Measurements from ENCODE around the gene SLC29A3. TPM values are rescaled to one million over a fixed set of nuclear protein-coding genes. Genes with fewer than 3 reads are reported as not detected.
"Not testable (repeated sequence)": the region's sequence is repeated elsewhere in the genome, so short reads cannot be mapped to it uniquely, and the experiment has no call there.

The SLC29A3 gene
- total RNA-seq = 5.6 and 6.0 TPM in 2 replicates

- peak; percentile 95 for DNase-seq
- Mint-ChIP-seq H3K4me1 (peaks cover 34% of the 10 kb centered on the region), H3K27me3 (no peaks in the 10 kb centered on the region), H3K4me3 (peak within 1 kb of the TSS; percentile 98), H3K9me3 (no peaks in the 10 kb centered on the region), H3K27ac (peak within 1 kb of the TSS; percentile 94), H3K36me3 (ENCODE audit: low read depth) (peaks cover 12% of the 10 kb centered on the region)
- intact Hi-C loops (cut with micrococcal nuclease) = loop anchor here (1.0 to 5.0 kb wide), 3 partner anchors 36 to 453 kb away; partner anchors contain the start of gene VSIR
Observed at GRCh38 chr10:71319042-71319799, at the start of gene SLC29A3. SLC29A3 (plus strand) TSS chr10:71319259; CDS start chr10:71319310, 51 bp downstream.

DNA sequence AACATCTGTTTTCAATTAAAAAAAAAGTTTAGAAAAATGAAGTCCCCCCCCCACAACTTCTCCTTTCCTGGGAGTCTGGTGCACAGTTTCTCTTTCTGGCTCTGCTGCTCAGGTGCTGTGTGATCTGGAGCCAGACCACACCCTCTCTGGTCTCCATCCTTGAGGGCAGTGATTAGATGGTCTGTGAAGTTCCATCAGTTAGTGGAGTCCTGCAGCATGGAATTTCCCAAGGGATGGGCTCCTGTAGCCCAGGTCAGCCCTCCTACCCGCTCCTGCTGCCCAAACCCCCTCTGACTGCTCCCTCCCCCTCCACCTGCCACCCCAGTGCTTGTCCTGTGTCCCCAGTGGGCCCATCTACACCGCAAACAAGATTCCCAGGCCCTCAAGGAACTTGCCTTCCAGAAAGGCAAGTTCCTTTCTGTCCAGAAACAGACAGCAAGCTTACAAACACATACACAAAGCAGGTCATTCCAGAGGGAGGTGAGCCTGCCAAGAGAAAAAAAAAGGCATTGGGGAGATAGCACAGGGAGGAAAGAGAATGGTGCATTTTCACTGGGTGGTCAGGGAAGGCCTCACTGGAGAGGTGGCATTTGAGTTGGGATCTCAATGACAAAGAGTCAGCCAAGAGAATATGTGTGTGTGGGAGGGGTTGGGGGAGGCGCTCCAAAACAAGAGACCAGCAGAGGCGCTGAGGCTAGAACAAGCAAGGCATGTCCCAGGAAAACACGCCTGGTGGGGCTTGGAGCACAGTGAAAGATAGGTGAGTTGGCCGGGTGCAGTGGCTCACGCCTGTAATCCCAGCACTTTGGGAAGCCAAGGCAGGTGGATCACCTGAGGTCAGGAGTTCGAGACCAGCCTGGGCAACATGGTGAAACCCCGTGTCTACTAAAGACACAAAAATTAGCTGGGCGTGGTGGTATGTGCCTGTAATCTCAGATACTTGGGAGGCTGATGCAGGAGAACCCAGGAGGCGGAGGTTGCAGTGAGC is 49.5 kb upstream of the SLC29A3 start:
- Mint-ChIP-seq H3K27ac (no peak overlapping the region), H3K27me3 (no peaks in the 10 kb centered on the region), H3K4me1 (peaks cover 1% of the 10 kb centered on the region), H3K4me3 (no peak overlapping the region), H3K36me3 (ENCODE audit: low read depth) (no peaks in the 10 kb centered on the region), H3K9me3 (no peaks in the 10 kb centered on the region)
- DNase-seq = no peak
- intact Hi-C loops (cut with micrococcal nuclease) = no loop called here

- peaks cover 3% of the 10 kb centered on the region for H3K4me1 Mint-ChIP-seq
- H3K27ac Mint-ChIP-seq = no peak overlapping the region
- H3K27me3 Mint-ChIP-seq = no peaks in the 10 kb centered on the region
- intact Hi-C loops (cut with micrococcal nuclease) = no loop called here
- H3K9me3 Mint-ChIP-seq = no peaks in the 10 kb centered on the region
- H3K4me3 Mint-ChIP-seq = no peak overlapping the region
- H3K36me3 Mint-ChIP-seq (ENCODE audit: low read depth) = no peaks in the 10 kb centered on the region
- DNase-seq = peak; percentile 79
Observed at GRCh38 chr10:71270301-71271220, 48.5 kb upstream of the SLC29A3 start.

DNA sequence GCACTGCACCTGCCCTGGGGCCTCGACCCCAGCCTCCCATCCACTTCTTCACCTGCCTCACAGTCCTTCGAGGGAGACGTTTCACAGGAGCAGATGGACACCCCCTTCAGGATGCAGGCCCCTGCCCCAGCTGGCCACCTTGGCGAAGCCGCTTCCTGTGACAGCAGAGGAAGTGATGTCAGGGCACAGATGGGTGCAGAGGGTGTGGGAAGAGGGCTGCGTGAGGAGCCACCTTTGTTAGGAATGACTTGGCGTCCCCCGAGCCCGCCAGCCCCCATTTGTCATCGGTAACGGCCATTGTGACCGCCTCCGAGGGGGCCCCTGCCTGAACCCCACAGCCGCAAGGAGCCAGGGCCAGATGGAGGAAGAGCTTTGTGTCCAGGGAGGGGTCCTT is 47.4 kb upstream of the SLC29A3 start:
- H3K36me3 Mint-ChIP-seq (ENCODE audit: low read depth) = no peaks in the 10 kb centered on the region
- intact Hi-C loops (cut with micrococcal nuclease) = no loop called here
- no peaks in the 10 kb centered on the region for H3K9me3 Mint-ChIP-seq
- peaks cover 3% of the 10 kb centered on the region for H3K4me1 Mint-ChIP-seq
- no peak overlapping the region for H3K27ac Mint-ChIP-seq
- no peaks in the 10 kb centered on the region for H3K27me3 Mint-ChIP-seq
- DNase-seq = no peak
- H3K4me3 Mint-ChIP-seq = no peak overlapping the region

- DNase-seq = no peak
- Mint-ChIP-seq H3K4me1 (peaks cover 3% of the 10 kb centered on the region), H3K4me3 (no peak overlapping the region), H3K27me3 (no peaks in the 10 kb centered on the region), H3K9me3 (no peaks in the 10 kb centered on the region), H3K27ac (no peak overlapping the region), H3K36me3 (ENCODE audit: low read depth) (no peaks in the 10 kb centered on the region)
- intact Hi-C loops (cut with micrococcal nuclease) = no loop called here
Observed at GRCh38 chr10:71272056-71272771, 46.8 kb upstream of the SLC29A3 start.

DNA sequence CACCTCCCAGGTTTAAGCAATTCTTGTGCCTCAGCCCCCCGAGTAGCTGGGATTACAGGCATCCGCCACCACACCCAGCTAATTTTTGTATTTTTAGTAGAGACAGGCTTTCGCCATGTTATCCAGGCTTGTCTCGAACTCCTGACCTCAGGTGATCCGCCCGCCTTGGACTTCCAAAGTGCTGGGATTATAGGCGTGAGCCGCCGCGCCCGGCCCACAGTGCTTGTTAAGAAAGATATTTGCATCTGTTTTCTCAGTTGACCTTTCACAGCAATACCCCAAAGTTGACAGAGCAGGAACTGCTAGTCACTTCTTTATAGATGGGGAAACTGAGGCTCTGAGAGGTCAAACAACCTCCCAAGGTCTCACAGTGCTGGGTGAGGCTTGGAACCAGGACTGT is 46.1 kb upstream of the SLC29A3 start:
- H3K4me1 Mint-ChIP-seq; H3K4me3 Mint-ChIP-seq; H3K36me3 Mint-ChIP-seq (ENCODE audit: low read depth); DNase-seq; H3K9me3 Mint-ChIP-seq; H3K27me3 Mint-ChIP-seq; intact Hi-C loops (cut with micrococcal nuclease); H3K27ac Mint-ChIP-seq: not testable (repeated sequence)

DNA sequence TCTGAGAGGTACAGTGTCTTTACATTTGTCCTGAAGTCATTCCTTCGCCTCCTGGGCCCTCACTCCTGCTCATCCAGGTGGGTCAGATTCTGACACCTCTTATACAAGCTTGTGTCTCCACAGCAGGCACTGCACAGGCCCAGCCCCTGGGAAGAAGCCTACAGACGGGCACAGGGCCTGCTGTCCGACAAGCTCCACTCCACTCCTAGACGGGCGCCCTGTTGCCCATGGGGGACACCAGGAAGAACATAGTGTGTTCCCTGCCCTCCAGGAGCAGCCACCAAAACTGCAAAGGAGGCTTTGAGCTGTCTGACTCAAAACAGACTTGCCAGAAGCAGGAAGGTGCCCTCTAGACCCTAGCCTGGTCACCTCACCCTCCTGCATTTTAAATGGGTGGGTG is 45.6 kb upstream of the SLC29A3 start:
- Mint-ChIP-seq H3K4me1 (peaks cover 3% of the 10 kb centered on the region), H3K9me3 (no peaks in the 10 kb centered on the region), H3K27me3 (no peaks in the 10 kb centered on the region), H3K4me3 (no peak overlapping the region), H3K27ac (no peak overlapping the region), H3K36me3 (ENCODE audit: low read depth) (no peaks in the 10 kb centered on the region)
- intact Hi-C loops (cut with micrococcal nuclease) = no loop called here
- no peak for DNase-seq

DNA sequence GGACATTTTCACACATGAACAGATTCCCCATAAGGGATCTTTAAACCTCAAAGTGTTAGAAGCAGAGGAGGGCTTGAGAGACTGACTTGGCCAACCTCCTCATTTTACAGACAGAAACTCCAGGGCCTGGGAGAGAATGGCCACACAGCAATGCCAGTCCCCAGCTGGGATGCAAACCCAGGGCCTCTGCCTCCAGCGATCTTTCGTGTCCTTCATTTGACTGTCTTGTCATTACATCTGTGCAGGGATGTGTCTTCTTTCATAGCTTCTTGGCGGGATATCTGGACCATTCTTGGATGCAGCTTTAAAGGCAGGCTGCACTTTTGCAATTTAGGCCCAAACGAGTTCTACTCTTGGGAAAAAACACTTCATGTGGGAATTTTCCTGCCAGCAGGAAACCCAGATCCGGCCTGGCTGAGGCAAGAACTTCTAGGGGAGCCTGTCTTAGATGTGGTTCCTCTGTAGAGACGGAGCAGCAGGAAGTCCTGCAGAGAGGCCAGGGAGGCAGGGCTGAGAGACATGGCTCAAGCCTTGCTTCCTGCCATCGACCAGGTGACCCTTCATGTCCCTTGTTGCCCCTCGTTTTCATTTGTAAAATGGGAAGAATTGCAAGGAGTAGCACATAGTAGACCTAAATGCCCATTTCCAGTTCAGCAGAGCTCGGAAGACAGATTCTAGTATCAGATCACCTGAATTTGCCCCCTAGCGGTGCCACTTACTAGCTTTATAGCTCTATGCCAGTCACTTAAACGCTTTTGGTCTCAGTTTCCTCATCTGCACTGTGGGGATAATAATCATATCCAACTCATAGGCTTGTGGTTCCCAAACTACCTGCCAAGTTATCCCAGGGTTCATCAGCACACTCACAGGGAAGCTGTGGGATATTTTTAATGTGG is 43.9 kb upstream of the SLC29A3 start:
- Mint-ChIP-seq H3K27ac (no peak overlapping the region), H3K4me1 (peaks cover 3% of the 10 kb centered on the region), H3K36me3 (ENCODE audit: low read depth) (no peaks in the 10 kb centered on the region), H3K27me3 (no peaks in the 10 kb centered on the region), H3K9me3 (no peaks in the 10 kb centered on the region), H3K4me3 (no peak overlapping the region)
- DNase-seq = no peak
- intact Hi-C loops (cut with micrococcal nuclease) = no loop called here

GRCh38 chr10:71276873-71277272 is 42.2 kb upstream of the SLC29A3 start:
- peaks cover 2% of the 10 kb centered on the region for H3K4me1 Mint-ChIP-seq
- no peak overlapping the region for H3K4me3 Mint-ChIP-seq
- no peak overlapping the region for H3K27ac Mint-ChIP-seq
- H3K36me3 Mint-ChIP-seq (ENCODE audit: low read depth) = no peaks in the 10 kb centered on the region
- no peaks in the 10 kb centered on the region for H3K27me3 Mint-ChIP-seq
- DNase-seq = no peak
- intact Hi-C loops (cut with micrococcal nuclease) = no loop called here
- no peaks in the 10 kb centered on the region for H3K9me3 Mint-ChIP-seq

DNA sequence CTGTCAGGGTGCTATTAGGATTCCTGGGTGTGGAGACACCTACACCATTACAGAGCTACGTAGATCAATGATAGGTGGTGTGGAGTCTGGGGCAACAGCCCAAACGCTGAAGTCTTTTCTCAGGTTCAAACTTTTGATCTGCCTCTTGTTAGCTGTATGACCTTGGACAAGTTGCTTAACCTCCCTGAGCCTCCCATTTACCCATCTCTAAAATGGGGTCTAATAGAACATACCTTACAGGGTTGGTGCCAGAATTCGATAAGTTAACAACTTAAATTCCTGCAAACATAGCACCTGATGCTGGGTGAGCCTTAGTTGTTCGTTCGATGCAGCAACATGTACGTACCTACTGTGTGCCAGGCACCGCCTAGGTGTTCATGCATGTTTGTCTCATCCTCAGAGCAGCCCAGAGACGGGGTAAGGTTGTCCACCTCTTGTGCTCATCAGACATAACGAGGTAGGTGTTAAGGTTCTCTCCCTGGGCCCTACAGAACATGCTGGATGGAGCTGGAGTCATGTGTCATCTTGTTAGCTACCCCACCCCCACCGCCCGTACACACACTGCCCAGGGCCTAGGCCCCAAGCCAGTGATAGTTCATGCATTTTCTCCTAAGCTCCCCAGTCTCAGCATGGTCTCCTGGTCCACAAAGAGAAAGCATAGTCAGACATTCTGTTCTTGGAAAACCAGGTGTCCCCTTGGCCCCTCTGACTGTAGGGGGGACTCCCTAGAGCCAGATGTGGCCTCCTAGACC is 41.0 kb upstream of the SLC29A3 start:
- no peaks in the 10 kb centered on the region for H3K27me3 Mint-ChIP-seq
- no peak overlapping the region for H3K4me3 Mint-ChIP-seq
- intact Hi-C loops (cut with micrococcal nuclease) = no loop called here
- peaks cover 2% of the 10 kb centered on the region for H3K4me1 Mint-ChIP-seq
- H3K9me3 Mint-ChIP-seq = no peaks in the 10 kb centered on the region
- DNase-seq = no peak
- no peaks in the 10 kb centered on the region for H3K36me3 Mint-ChIP-seq (ENCODE audit: low read depth)
- no peak overlapping the region for H3K27ac Mint-ChIP-seq

DNA sequence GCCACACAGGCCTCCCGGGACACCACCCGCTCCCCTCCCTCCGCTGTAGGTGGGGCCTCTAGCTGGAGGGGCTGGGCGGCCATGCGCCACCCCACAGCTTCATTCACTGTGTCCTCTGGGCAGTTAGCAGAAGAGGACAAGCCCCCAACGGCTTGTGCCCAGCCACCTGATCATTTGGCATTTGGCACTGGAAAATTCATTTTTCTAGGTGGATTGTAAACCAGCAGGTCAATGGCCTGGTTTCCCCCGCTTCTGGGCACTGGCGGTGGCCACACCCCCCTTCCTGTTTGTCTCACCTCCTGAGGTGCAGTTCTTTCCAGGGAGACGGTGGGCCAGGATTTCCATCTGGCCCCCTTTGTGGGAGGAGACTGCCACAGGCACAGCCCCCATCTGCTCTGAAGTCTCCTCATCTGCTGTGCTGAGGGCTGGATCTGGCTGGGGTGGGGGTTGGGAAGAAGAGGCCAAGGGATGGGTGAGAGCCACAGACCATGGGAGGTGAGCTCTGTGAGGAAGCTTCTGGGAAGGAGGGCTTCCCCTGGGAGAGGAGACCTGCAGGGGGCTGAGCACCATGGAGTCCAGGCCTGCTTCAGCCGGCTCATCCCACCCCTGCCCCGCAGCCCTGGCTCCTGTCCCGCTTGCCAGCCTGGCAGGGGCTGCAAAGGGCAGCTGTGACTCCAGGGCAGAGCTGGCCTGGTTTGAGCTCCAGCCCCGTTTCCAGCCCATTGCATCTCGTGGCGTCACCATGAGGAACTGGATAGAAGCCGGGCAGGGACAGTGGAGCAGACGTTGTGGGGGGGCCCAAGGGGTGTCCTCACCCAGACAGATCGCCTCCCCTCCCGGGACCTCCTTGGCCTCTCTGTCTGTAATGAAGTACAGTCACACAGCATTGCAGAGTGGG is 40.1 kb upstream of the SLC29A3 start:
- peaks cover 2% of the 10 kb centered on the region for H3K4me1 Mint-ChIP-seq
- H3K27me3 Mint-ChIP-seq = no peaks in the 10 kb centered on the region
- H3K9me3 Mint-ChIP-seq = no peaks in the 10 kb centered on the region
- no peak for DNase-seq
- H3K4me3 Mint-ChIP-seq = no peak overlapping the region
- H3K27ac Mint-ChIP-seq = no peak overlapping the region
- H3K36me3 Mint-ChIP-seq (ENCODE audit: low read depth) = no peaks in the 10 kb centered on the region
- intact Hi-C loops (cut with micrococcal nuclease) = no loop called here

Measured in activated CD4-positive, alpha-beta T cell treated with anti-CD3 and anti-CD28 coated beads, Interleukin-2, amount 10 ng/mL, durations not matched to agents 24 days and 14 days (primary cell).